H1 (cell line): ENCODE measurements around the gene MXI1. TPM values are rescaled to one million over a fixed set of nuclear protein-coding genes. Genes with fewer than 3 reads are reported as not detected.

Source experiments
- ATF3 ChIP-seq: IDR thresholded peaks from 2 replicates; pipeline ENCODE4 v1.6.1; 2011; ENCODE audit warnings: low read depth, mild to moderate bottlenecking, low read length; ENCODE audit not compliant: insufficient read depth
- CHD7 ChIP-seq: fragments of 300-600 bp; sonication (generic); IDR thresholded peaks from 2 replicates; pipeline ENCODE4 v1.7.1; 2012; ENCODE audit warnings: low read length, moderate library complexity, mild to moderate bottlenecking, inconsistent platforms; ENCODE audit not compliant: insufficient replicate concordance
- CREB1 ChIP-seq: IDR thresholded peaks from 2 replicates; pipeline ENCODE4 v1.6.1; 2012; ENCODE audit warnings: inconsistent platforms
- POLR2A ChIP-seq, 2 experiments: IDR thresholded peaks; 1 replicate in 1 of 2; 2 replicates in 1 of 2; pipeline ENCODE4 v1.6.1; 2011; ENCODE audit warnings: low read depth in 2 of 2, low read length in 2 of 2, mild to moderate bottlenecking in 2 of 2; ENCODE audit errors: control extremely low read depth in 1 of 2
- POLR2AphosphoS5 ChIP-seq: IDR thresholded peaks from 2 replicates; pipeline ENCODE4 v1.6.1; 2011; ENCODE audit warnings: low read depth, low read length
- SIX5 ChIP-seq: IDR thresholded peaks from 2 replicates; pipeline ENCODE4 v1.6.1; 2011; ENCODE audit warnings: mild to moderate bottlenecking, low read depth, low read length
- SP1 ChIP-seq: IDR thresholded peaks from 2 replicates; pipeline ENCODE4 v1.6.1; 2011; ENCODE audit warnings: low read depth, low read length
- SP2 ChIP-seq: IDR thresholded peaks from 2 replicates; pipeline ENCODE4 v1.6.1; 2012; ENCODE audit warnings: mild to moderate bottlenecking, low read length, inconsistent platforms
- polyA plus RNA-seq, 7 experiments: library from polyadenylated mRNA; depleted of rRNA in 3 of 7; stranded (reverse) in 5 of 7; unstranded in 2 of 7; fragments of >200 nt in 5 of 7; fragments of 200-250 nt in 2 of 7; gene quantifications; 1 replicate in 5 of 7; 2 replicates in 1 of 7; 4 replicates in 1 of 7; pipeline versions ENCODE4 v1.2.1 to v1.2.3, GENCODE V29; 2011 to 2013; ENCODE audit warnings: missing spikeins in 2 of 7, mixed read lengths in 2 of 7
- total RNA-seq: library from RNA; stranded (reverse); fragmentation: NEBNext Ultra II Directional; extraction: Animal tissue kit (Norgen Biotek cat#: 25700); gene quantifications from 2 replicates; pipeline ENCODE4 v1.2.1, GENCODE V29; 2021

The MXI1 gene
- total and polyA plus RNA-seq, 2 of the 8 experiments (the other 6 are each of a cell fraction or from before 2014, with no cell fraction given): 5.7 to 8.8 TPM

GRCh38 chr10:110225756-110226542, 18.5 kb downstream of the MXI1 start (continued):
- TF ChIP-seq CHD7 (no peak), CREB1 (peak; percentile 96), SIX5 (peak; percentile 94), SP1 (peak; percentile 85), SP2 (no peak), ATF3 (peak; percentile 84), POLR2A (IDR thresholded peaks at IDR 0.05; ENCODE audit: control extremely low read depth in 1 of 2, low read depth in 2 of 2, low read length in 2 of 2) (no peak), POLR2AphosphoS5 (peak; percentile 18; the same call in 1 of the 2 replicates)
